HG03521 (cell line): ENCODE results near the gene KCNQ2.

Experiments
- ATAC-seq: cut with Tn5 transposase; IDR thresholded peaks from one replicate; pipeline ENCODE4 v1.9.1; 2021; ENCODE audit warnings: mild to moderate bottlenecking, moderate library complexity; ENCODE audit not compliant: unreplicated experiment

KCNQ2 gene

DNA sequence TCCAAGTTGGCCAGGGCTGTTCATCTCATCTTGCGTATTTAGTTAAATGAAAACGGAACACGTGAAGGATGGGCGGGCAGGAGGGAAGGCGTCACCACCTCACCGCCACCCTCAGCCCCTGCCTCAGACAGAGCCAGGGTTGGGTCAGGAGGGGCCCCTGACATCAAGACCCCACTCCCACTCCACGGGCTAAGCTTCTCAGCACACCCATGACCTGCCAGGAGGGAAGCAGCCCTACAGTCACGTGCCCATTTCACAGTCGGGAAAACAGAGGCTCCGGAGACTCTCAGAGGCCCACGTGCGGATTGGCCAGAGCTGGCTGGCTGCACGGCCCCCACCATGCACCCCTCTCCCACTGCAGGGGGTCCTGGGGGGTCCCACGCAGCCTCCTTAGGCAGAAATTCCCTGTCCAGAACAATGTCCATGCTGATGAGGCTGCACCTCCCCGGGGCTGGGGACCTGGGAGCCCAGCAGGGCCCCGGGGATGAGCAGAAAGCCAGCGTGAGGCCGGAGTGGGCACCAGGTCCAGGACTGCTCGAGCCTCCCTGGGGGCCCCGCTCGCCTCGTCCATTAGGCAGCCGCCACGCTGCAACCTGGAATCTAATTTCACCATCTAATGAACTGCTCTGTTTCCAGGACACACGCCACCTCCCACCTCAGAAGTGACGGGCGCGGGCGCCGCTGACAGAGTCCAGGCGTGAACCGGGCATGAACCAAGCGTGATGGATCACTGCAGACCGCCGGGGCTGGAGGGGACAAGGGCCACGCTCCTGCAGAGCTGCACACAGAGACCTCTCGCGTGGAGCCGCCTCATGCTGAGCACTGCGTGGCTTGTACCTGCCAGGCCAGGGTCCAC lies 15.8 kb downstream of the KCNQ2 start:
- ATAC-seq, result no peak

DNA sequence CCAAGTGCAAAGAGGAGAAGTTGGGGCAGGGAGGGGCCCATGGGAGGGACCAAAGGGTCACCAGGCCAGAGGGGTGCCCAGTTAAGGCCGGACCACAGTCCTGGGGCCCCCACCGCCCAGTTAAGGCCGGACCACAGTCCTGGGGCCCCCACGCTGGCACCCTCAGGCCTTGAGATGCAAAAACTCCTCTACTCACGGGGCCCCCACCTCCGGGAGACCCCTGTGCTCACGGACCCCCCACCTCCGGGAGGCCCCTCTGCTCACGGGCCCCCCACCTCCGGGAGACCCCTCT lies 16.9 kb downstream of the KCNQ2 start:
- no peak for ATAC-seq

- ATAC-seq, result no peak
Measured at GRCh38 chr20:63454731-63455567, 17.5 kb downstream of the KCNQ2 start.

DNA sequence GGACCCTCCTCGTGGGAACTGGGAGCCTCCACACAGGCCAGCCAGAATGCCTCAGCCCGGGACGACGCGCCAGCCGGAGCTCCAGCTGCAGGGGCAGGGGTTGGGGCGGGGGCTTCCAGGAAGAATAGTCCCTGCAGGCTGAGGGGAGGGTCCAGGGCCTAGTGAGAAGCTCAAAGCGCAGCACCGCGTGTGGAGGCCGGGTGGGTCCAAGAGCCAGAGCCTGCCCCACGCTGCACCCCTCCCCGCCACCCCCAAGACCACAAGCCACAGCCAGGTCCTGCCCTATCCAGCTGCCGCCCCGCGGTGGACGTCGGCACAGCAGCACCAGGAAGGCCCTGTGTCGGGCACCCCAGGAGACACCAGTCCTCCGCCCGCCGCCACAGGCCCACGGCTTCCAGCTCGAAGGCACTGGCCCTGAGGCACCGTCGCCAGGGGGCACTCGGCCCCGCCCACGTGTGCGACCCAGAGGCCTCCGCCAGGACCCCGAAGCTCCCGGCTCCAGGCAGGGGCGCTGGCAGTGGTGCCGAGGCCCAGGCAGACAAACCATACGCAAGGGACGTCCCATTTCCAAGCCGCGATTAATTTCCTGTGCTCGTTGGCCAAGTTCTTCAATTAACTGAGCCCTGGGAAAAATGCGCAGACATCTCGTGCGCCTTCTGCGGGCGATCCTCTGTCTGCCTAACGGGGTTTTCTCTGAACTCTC lies 19.5 kb downstream of the KCNQ2 start:
- no peak for ATAC-seq

DNA sequence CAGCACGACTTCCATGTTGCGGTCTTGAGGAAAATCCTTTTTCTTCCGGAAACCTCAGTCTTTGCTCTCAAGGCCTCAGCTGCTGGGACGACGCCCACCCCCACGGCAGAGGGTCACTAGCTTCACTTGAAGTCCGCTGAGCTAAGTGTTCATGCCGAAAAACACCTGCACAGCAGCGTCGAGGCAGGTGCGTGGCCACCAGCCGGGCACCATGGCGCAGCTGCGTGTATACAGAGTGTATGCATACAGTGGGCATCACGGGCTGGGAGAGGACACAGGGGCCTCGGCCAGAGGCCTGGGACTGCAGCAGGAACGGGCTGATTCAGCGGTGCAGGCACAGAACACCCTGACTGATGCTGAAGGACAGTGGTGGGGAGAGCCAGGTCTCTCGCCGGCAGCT lies 20.1 kb downstream of the KCNQ2 start:
- ATAC-seq, result no peak

- no peak for ATAC-seq
Measured at GRCh38 chr20:63451821-63452220, 20.6 kb downstream of the KCNQ2 start.

DNA sequence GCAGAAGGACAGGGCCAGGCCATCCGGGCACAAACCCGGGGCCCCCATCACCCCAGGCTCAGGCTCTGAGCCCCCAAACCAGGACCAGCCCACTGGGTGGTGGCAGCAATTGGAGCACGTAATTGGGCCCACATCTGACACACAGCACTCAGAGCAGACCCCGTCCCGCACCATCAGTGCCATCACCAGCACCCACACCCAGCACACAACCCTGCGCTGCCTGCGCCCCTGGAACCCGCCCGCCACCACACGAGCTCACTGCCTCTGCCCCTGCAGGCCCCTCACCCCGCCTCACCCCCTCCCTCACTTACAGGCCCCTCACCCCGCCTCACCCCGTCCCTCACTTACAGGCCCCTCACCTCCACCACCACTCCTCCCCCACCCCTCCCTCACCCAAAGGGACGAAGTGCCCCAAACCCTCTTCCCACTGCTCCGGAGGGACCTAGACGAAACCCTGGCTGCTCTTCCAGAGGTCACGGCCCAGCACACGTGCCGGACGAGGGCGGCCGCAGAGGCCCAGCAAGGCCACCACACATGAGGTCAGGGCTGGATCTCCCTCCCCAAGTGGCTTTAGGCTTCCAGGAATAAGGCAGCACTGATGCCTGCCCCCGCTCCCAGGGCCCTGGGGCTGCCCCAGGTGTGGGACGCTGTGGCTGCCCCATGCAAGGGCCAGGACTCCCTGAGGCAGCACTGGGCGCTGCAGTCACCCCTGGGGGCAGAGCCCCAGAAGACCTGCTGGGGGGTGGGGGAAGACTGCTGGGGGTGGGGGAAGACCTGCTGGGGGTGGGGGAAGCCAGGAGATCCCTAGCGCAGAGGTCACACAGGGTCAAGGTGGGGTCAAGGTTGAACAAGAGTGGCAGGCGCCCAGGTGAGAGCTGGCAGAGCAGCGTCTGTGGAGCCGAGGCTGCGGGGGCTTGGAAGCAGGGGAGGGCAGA lies 22.4 kb downstream of the KCNQ2 start:
- ATAC-seq, result no peak

DNA sequence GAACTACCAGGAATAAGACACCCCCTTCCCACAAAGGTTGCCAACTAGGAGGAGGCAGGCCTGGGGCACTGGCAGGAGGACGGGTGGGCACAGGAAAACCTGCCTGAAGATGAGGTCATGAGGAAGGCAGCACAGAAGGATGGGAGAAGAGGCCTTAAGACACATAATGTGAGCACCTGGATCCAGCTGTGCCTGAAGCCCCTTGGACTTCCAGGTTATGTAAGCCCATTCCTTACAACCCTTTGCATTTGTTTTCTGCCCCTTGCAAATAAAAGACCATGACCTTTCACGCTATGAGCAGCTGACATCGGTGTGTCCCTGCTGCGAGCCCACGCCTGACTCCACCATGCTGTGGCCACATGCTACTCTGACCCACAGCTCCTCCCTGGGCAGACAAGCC lies 23.4 kb downstream of the KCNQ2 start:
- no peak for ATAC-seq

- no peak for ATAC-seq
Measured at GRCh38 chr20:63448031-63448430, 24.4 kb downstream of the KCNQ2 start.

GRCh38 chr20:63447320-63447719 lies 25.1 kb downstream of the KCNQ2 start:
- no peak for ATAC-seq

- no peak for ATAC-seq
Measured at GRCh38 chr20:63446216-63447024, 26.0 kb downstream of the KCNQ2 start.

DNA sequence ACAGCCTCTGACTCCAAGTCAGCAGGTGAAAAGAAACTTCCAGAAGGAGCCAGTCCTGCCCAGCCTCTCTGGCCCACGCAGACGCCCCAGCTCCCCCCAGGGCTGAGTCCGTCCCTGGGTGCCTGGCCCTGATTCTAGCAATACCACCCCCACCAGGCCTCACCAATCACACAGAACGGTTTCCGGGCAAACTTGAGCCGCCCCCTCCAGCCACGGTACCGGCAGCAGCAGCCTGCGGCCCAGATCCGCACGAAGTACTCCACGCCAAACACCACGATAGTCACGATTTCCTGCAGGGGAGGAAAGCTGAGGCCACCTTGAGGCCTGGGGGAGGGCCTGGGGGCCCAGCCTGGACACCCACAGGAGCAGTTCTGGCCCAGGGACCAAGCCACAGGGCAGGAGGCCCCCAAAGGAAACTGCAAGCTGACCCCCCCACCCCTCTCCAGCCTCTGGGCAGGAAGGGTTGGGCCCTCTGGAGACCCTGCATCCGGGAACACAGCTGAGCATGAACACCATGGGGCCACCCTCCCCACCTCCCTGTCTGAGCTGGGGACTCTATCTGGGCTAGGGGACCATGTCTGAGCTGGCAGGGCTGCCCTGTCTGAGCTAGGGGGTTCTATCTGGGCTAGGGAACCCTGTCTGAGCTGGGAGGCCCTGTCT lies 27.2 kb downstream of the KCNQ2 start:
- no peak for ATAC-seq

GRCh38 chr20:63444548-63444947 lies 27.9 kb downstream of the KCNQ2 start:
- ATAC-seq, result no peak

DNA sequence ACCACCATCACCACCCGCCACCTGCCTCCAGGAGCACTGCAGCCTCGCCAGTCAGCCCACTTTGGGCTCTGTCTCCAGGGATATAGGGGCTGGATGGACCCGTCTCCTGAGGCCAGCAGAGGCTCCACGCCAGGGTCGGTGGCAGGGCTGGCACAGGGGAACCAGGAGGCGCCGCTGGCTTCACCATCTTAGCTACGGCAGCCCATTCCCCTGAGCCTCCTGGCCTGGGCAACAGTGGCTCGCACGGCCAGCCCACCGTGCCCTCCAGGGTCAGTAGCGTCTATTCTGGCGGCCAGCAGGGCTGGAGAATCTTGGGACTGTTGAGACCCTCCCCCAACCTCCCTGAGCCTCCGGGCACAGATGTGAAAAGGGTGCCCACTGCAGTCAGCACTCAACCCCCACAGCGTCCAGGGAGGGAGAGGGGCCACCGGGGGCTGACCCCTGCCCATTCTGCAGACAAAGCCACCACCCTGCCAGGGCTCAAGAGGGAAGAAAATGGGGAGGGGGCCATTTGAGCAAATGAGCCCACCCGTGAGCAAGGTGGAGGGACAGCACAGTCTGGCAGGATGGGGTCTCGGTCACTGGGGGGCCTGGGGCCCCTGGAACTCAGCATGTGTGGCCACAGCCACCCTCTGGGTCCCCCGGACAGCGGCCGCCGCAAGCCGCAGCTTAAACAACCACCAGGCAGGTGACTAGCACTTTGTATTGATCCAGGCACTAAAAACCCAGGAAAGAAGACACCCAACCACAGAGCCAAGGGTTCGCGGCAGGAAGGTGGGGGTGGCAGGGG lies 28.7 kb downstream of the KCNQ2 start:
- no peak for ATAC-seq

GRCh38 chr20:63442100-63442493 lies 30.4 kb downstream of the KCNQ2 start:
- no peak for ATAC-seq

DNA sequence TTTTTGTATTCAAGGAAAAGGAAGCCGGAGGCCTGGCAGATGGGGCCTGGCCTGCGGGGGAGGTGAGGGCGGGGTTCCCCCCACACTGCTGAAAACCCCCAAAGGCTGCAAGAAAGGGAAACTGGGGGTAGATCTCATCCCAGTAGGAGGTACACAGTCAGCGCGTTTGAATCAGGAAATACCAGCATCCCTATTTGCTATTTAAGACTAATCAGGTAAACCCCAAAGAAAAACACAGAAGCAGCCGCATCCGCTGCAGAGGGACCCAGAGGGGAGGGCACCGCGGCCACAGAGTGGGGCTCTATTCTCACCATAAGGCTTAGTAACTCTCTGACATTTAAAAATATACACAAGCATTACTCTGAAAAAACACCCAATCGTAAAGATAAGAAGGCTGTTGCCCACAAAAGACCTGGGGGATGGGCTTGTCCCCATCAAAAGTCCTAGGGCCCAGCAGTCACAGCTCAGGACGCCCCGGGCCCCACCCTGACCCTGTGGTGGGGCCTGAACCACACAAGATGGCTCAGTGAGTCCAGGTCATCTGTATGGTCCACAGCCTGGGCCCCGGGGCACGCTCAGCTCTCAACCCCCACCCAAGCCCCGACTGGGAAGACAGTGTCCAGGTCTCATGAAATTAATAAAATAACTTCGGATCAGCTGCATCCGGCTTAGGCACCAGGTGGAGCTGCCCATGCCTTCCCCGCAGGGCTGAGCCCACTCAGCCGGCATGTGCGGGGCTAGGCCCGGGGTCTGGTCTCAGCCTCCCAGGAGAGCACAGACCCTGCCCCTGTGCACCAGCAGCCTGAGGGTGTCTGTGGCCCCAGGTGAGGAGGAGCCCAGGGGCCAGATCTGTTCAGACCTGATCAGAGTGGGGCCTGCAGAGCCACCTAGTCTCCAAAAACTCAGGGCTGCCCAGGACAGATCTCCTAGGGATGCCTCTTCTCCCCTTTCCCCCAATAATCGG lies 31.0 kb downstream of the KCNQ2 start:
- no peak for ATAC-seq

DNA sequence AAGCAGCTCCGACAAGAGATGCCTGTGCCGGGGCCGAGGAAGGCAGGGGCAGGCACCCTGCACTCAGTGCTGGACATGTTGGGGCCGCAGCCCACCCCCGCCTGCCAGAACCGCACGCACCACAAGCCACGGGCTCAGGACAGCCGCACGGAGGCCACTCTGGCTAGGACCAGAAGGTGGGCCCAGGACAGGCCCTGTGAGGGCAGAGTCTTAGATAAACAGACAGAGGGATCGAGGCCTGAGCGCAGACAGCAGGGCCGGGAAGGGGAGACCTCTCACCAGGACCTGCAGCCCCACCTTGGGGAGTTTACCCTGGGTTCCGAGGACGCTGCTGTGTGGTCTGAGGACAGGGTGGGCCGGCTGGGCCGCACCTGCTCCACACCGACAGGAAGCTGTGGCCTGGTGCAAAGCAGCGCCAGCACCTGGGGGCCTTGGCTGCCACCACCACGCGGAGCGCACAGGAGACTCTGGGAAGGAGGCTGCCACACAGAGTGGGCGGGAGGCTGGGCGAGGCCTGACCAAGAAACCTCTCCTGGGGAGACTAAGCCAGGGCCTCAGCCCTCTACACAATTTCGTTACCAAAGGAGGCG lies 32.0 kb downstream of the KCNQ2 start:
- ATAC-seq, result no peak
